ENCODE results near the gene DPT.

DPT gene

GRCh38 chr1:168665975-168666374, 63.0 kb downstream of the DPT start:
- no peak for DNase-seq (ENCODE audit: low read depth in 2 of 2)

DNA sequence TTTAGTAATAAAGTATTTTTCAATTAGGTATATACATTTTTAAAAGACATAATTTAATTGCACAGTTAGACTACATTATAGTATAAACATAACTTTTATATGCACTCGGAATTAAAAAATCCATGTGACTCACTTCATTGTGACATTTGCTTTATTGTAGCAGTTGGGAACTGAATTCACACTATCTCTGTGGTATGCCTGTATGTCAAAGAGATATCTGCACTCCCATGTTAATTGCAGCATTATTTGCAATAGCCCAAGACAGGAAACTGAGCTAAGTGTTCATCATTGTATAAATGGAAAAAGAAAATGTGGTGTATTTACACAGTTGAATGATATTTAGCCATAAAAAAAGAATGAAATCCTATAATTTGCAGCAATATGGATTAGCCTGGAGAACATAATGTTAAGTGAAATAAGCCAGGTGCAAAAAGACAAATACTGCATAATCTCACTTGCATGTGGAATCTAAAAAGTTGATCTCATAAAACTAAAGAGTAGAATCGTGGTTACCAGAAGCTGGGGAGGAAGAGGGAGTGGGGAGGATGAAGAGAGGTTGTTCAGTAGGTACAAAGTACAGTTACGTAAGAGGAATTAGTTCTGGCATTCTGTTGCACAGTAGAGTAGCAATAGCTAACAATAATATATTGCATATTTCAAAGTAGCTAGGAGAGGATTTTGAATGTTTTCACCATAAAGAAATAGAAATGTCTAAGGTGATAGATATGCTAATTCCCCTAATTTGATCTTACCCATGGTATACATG, 64.8 kb downstream of the DPT start:
- DNase-seq (ENCODE audit: low read depth in 2 of 2) = no peak

GRCh38 chr1:168656485-168656884, 72.5 kb downstream of the DPT start:
- DNase-seq (ENCODE audit: low read depth in 2 of 2) = no peak

DNA sequence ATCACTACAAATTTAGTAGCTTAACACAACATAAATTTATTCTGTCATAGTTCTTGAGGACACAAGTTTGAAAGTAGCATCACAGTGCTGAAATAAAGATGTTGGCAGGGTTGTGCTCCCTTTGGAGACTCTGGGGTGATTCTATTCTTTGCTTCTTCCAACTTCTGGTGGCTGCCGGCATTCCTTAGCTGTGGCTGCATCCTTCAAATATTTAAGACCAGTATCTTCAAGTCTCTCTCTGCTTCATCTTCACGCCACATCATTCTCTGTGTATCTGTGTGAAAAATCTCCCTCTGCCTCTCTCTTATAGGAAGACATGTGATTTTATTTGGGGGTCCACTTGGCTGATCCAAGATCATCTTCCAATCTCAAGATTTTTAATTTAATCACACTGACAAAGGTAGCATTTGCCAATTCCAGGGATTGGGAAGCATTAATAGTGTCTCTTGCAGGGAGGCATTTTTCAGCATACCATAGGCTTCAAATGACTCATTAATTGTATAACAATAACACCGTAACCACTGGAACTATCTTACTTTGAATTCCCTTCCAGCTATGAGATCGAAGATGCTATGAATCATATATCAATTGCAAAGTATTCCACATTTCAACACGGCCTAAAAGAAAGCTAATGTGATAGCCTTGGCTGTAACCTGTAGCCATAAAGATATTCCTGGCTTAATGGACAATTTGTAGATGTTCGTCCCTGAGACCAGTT, 74.6 kb downstream of the DPT start:
- no peak for DNase-seq (ENCODE audit: low read depth in 2 of 2)

GRCh38 chr1:168653567-168653966, 75.4 kb downstream of the DPT start:
- no peak for DNase-seq (ENCODE audit: low read depth in 2 of 2)

GRCh38 chr1:168645721-168646120, 83.3 kb downstream of the DPT start:
- no peak for DNase-seq (ENCODE audit: low read depth in 2 of 2)

Data from activated CD8-positive, alpha-beta memory T cell treated with anti-CD3 and anti-CD28 coated beads for 4 hours (primary cell).